8988T (cell line): ENCODE results near the gene FRMD8.
"Not testable (repeated sequence)": the region's sequence is repeated elsewhere in the genome, so short reads cannot be mapped to it uniquely, and the experiment has no call there.

Experiments used
- DNase-seq: peaks from one replicate; pipeline ENCODE4 v3.0.0; 2011

The FRMD8 gene

DNA sequence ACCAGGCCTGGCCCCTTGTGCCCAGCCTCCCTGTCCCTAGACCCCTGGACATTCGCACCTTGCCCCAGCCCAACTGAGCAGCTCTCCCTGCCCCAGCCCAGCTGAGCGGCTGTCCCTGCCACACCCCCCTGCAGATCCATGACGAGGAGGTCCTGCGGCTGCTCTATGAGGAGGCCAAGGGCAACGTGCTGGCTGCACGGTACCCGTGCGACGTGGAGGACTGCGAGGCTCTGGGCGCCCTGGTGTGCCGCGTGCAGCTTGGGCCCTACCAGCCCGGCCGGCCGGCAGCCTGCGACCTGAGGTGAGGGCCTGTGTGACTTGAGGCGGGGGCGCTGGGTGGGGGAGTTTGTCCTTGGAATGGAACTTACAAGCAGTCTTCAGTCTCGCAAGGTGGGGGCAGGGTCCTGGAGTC, 7.7 kb downstream of the FRMD8 start:
- DNase-seq, result no peak

- DNase-seq, result no peak
Observed at GRCh38 chr11:65395961-65396530, 9.6 kb downstream of the FRMD8 start.

- DNase-seq, result no peak
Observed at GRCh38 chr11:65396769-65397745, 10.6 kb downstream of the FRMD8 start.

- DNase-seq, result no peak
Observed at GRCh38 chr11:65398362-65398910, 12.0 kb downstream of the FRMD8 start.

- DNase-seq, result no peak
Observed at GRCh38 chr11:65399249-65399648, 12.8 kb downstream of the FRMD8 start.

DNA sequence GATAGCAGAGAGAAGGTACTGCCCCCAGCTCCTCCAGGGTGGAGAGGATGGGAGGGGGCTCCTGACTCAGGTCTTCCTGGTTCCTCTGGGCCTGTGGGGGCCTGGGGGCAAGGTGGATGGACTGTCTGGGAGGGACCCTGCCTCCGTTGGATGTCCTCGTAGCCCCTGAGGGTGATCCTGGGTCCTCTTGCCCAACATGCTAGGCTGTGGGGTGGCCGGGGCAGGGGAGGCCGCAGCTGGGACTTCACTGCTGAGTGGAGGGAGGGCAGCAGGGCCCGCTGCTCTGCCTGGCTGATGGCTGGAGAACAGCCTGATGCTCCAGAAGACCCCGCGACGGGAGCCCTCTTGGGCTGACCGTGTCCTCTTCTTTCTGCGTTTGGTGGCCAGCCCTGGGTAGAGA, 13.4 kb downstream of the FRMD8 start:
- DNase-seq, result no peak

DNA sequence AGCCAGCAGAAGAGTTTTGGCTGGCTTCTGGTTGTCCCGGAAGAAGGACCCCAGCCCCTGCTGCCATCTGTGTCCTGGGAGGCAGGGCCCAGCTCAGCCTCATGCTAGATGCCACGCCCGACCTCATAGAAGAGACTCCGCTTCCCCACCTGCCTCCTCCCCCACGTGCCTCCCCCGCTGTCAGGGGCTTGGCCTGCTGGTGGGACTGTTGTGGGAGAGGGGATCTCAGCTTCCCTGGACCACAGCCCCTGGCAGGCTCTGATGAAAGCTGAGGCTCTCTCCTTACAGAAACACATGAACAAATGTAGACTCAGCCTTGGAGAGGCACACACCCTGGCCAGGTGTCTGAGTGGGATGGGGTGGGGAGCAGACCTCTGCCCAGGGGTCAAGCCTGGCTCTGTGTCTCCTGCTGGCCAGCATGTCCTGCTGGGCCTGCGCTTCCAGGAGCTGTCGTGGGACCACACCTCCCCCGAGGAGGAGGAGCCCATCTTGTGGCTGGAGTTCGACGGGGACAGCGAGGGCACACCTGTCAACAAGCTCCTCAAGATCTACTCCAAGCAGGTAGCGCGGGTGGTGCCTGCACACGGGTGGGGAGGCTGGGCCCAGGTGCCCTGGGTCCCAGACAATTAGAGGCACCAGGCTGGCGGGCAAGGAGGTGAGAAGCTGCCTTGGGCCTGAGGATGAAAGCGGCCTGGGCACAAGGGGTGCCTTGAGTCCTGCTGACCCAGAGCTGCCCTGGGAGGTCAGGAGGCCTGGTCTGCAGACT, 14.1 kb downstream of the FRMD8 start:
- DNase-seq, result no peak

GRCh38 chr11:65401073-65401802, 14.8 kb downstream of the FRMD8 start:
- DNase-seq, result no peak

- no peak for DNase-seq
Observed at GRCh38 chr11:65401803-65402248, 15.4 kb downstream of the FRMD8 start.

DNA sequence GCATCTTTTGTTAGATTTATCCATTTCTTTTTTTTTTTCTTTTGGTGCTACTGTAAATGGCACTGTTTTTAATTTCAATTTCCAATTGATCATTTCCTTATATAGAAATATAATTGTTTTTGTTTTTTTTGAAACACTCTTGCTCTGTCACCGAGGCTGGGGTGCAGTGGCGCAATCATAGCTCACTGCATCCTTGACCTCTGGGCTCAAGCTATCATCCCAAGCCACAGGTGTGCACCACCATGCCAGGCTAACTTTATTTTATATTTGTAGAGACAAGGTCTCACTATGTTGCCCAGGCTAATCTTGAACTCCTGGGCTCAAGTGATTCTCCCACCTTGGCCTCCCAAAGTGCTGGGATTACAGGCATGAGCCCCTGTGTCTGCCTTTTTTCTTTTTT, 16.4 kb downstream of the FRMD8 start:
- DNase-seq, result no peak

DNA sequence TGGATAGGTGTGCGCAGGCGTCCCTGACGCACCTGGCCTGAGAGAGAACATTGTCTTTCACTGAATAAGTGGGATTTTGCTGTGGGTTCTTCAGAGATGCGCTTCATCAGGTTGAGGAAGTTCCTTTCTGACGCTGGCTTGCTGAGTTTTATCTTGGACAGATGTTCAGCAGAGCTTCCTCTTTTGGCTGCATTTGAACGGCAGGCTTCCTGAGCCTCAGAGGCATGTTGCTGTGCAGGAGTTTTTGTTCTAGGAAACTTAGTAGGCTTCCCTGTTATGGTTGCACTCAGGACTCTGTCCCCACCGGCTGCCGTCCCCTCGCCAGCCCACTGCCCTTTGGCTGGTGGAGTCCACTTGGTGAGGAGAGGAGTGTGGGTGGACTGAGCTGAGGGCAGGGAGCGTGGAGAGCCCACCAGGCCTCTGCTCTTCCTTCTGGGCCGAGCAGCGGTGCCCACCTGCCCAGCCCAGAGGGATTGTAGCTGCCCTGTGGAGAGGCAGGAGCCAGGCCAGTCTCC, 17.2 kb downstream of the FRMD8 start:
- DNase-seq, result no peak

- DNase-seq, result no peak
Observed at GRCh38 chr11:65404210-65404609, 17.8 kb downstream of the FRMD8 start.

DNA sequence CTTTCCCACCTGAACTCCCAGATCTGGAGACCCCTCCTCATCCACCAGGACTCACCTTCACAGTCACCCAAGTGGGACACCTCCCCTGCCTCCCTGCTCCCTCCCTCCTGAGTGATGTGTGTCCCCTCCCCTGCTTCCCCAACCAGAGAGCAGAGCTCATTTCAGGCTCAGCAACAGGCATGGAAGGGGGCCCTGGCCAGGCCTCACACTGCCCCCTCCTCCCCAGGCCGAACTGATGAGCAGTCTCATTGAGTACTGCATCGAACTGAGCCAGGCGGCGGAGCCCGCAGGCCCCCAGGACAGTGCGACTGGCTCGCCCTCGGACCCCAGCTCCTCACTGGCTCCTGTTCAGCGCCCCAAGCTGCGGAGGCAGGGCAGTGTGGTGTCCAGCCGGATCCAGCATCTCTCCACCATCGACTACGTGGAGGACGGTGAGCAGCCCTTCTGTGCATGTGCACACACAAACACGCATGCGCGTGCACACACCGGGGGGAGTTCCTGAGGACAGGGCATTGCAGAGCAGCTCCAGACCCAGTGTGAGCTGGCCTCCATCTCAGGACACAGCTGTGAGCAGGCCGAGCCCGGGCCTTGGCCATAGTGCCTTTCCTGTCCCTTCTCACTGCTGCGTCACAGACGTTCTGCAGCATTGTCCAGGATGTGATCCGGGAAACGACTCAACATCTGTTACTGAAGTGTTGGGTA, 18.4 kb downstream of the FRMD8 start:
- DNase-seq, result no peak

- DNase-seq, result peak; percentile 10
Observed at GRCh38 chr11:65410936-65411680, 24.7 kb downstream of the FRMD8 start.

DNA sequence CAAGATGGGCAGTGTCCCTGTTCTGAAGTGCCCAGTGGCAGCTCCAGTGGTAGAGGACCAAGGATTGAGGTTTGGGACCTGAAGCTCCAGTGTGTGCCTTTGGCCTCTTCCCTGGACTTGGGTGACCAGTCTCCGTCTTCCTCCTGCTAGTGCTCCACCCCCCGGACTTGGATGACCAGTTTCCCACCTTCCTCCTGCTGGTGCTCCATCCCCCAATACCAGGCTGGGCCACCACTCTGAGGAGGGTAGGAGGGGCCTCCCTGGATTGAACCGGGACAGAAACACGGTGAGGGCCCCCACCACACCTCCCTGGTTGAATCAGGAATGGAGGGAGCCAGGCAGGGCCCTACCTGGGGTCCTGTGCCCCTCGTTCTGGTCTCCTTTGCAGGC, 25.2 kb downstream of the FRMD8 start:
- DNase-seq, result peak; percentile 20

- DNase-seq, result peak; percentile 14
Observed at GRCh38 chr11:65412271-65413076, 26.0 kb downstream of the FRMD8 start.

DNA sequence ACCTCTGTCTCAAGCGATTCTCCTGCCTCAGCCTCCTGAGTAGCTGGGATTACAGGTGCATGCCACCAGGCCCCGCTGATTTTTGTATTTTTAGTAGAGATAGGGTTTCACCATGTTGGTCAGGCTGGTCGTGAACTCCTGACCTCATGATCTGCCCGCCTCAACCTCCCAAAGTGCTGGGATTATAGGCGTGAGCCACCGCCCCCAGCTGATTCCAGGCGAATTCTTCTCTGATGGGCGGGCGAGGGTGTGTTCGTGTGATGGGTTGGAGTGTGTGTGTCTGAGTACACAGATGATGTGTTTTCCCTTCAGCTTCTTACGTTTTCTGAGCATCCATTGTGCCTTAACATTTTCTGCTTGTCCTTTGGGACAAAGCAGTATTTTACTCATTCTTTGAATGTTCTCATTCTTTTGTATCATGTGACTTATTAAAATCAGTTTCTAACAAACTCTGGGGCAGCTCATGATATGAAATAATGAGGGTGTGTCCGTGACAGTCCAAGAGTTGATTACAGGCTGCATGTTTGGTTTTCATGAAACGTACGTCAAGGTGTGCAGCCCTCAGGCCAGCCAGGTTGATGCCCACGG, 26.7 kb downstream of the FRMD8 start:
- DNase-seq, result not testable (repeated sequence)

- DNase-seq, result peak; percentile 19
Observed at GRCh38 chr11:65414776-65415498, 28.5 kb downstream of the FRMD8 start.
